ENCODE data around the gene NPR3.

NPR3 gene
- 0 to 0.11 (median 0) reads per million in 3 experiments for total RNA-seq

- no peak for DNase-seq
Measured at GRCh38 chr5:32710550-32711361, at the start of gene NPR3. NPR3 (plus strand) TSS chr5:32711321; CDS start chr5:32711777, 456 bp downstream.

GRCh38 chr5:32664523-32664922, 46.6 kb upstream of the NPR3 start:
- no peak for DNase-seq

- DNase-seq = no peak
Measured at GRCh38 chr5:32668552-32668951, 42.6 kb upstream of the NPR3 start.

- no peak for DNase-seq
Measured at GRCh38 chr5:32673272-32673671, 37.8 kb upstream of the NPR3 start.

- DNase-seq = no peak
Measured at GRCh38 chr5:32677023-32677422, 34.1 kb upstream of the NPR3 start.

DNA sequence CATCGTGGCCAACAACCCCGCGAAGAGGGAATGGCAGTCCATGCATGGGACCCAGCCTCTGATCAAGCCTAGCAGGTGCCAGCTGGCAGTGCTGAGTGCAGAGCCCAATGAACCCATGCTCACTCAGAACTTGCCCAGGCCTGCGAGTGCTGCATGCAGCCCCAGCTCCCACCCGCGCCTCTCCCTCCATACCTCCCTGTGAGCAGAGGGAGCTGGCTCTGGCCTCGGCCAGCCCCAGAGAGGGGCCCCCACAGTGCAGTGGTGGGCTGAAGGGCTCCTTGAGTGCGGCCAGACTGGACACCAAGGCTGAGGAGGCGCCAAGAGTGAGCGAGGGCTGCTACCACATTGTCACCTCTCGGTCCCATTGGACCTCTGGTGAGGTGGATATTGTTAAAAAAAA, 32.6 kb upstream of the NPR3 start:
- no peak for DNase-seq

DNA sequence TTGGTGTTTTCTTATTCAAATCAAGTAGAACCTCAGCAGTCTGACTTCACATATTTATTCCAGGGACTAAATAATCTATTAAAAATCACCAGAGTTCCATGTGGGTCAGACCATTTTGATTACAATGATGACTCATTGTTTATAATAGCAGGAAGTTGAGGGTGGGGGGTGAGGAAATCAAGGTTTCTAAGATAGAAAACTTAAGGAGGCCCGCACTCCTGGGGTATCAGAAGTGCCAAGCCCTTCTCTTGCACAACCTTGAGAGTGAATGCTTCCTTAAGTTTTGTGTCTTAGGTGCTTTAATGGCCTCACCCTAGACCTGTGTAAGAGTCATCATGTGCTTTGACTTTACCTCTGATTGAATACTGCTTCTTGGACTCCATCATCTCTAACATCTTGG, 31.9 kb upstream of the NPR3 start:
- no peak for DNase-seq

DNA sequence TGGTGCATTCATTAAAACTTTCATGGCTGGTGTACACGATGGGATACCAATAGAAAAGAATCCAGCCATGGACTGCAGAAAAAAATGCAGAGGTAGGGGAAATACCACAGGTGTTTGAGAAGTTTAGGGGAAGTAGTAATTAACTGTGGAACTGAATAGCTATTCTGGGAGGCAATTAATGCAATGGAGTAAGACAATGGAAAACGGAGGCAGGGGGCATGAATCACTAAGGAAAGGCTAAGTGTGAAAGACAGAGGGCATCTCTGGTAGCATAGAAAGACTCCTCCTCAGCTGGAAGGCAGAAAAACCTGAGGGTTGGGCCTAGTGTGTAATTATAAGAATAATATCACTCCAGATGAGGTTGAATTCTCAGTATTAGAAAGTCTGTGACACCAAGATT, 30.9 kb upstream of the NPR3 start:
- no peak for DNase-seq

DNA sequence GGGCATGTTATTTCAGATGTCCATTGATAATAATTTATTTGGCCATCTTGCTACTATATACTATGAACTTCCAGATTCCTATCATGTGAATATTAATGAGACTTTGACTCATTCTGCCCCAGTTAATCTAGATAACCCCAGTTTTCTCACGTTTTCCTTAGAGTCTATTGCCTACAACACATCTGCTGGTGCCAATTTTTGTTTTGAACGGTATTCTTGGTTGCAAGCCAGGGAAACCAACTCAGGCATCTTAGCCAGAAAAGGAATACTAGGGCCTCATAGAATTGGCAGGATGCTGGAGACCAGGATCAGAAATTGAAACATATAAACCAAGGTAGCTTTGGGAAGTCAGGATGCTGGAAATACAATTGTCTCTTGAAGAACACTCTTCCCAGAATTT, 28.0 kb upstream of the NPR3 start:
- DNase-seq = no peak

- DNase-seq = no peak
Measured at GRCh38 chr5:32684260-32684659, 26.9 kb upstream of the NPR3 start.

DNA sequence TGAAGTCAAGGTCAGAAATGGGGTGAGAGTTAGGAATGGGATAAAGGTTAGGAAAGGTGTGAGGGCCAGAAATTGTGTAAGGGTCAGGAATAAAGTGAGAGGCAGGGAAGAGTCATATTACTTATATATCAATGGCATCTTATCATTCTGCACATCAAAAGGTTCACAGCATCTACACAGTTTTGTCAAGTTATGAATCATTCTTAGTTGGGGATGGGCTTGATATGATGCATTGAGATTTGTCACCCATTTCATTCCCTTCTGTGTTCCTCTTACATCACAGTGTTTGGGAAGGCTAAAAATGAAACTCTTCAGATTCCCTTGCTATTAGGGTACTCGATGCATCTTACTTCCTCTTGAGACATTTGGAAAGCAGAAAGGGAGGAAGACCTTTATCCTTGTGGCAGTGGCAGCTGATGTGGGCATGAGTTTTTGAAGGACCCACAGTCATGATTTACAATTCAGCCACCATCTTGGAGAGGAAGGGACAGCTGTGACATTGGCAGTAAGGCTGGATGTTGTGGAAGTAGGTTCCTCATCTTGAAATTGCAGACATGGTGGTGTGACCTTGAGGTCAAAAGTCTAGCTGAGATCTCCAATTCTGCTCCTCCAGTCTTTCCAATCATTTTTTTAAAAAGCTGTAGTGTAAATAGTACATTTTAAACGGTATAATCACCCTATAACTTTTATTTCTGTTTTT, 24.2 kb upstream of the NPR3 start:
- no peak for DNase-seq

- no peak for DNase-seq
Measured at GRCh38 chr5:32687499-32687831, 23.7 kb upstream of the NPR3 start.

GRCh38 chr5:32690153-32690552, 21.0 kb upstream of the NPR3 start:
- DNase-seq = no peak

DNA sequence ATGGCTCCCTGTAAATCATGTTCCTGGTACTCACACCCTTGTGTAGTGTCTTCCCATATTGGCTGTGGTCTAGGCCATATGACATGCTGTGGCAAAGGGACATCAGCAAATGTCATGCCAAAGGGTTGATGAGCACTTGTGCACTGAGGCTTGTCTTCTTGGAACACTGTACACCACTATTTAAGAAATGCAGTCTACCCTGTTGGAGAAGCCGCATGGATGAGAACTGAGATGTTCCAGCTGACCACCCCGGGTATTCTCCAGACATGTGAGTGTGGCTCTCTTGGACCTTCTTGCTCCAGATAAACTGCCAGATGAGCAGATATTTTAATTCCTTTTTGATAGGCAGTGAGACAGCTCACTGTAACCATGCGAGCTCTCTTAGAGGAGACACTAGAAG, 20.5 kb upstream of the NPR3 start:
- DNase-seq = no peak

DNA sequence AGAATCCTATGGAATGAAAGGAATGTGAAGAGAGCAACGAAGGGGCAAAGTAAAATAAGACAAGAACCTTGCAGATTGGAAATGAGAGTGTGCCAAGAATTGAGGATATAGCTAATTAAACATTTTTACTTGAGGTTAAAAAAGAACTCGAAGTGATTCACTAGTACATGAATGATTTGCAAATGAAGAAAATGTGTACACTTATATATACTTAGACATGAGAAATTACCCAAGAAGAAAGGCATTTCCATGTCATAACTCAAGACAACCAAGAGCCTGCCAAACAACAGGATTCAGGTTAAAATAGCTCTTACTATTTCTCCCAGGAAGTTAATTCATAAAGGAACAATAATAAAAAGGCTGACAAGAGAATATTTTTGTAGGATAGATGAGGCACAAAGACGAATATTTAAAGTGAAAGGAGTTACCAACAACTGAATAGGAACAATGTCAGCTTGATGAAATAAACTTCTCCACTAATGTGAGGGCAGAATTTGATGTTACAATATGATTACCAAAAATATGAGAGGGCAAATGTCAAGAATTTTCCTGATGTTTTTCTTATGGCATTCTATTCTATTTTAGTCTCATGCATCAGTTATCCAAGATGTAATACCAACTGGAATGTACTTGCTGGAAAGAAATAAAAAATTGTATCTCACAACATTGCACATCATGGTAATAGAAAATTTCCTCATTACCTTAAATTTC, 18.9 kb upstream of the NPR3 start:
- DNase-seq = no peak

GRCh38 chr5:32703957-32704356, 7.2 kb upstream of the NPR3 start:
- no peak for DNase-seq

- DNase-seq = no peak
Measured at GRCh38 chr5:32707418-32707997, 3.6 kb upstream of the NPR3 start.

DNA sequence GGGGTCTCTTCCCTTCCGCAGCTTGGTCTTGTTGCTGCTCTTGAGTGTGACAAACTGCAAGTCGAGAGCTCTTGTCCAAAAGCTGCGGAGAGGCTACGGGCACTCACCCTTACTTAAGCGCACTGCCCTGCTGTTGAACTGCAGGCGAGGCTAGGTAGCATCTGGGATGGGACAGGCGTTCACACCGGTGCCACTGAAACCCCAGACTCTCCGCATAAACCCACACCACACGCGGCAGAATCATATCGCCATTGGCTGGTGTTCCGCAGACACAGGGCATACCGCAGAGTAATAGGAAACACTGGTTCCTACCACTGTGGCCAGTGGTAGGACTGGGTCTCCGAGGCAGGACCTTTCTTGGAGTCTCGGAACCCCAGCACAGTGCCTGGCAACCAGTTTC, 2.2 kb upstream of the NPR3 start:
- no peak for DNase-seq

DNA sequence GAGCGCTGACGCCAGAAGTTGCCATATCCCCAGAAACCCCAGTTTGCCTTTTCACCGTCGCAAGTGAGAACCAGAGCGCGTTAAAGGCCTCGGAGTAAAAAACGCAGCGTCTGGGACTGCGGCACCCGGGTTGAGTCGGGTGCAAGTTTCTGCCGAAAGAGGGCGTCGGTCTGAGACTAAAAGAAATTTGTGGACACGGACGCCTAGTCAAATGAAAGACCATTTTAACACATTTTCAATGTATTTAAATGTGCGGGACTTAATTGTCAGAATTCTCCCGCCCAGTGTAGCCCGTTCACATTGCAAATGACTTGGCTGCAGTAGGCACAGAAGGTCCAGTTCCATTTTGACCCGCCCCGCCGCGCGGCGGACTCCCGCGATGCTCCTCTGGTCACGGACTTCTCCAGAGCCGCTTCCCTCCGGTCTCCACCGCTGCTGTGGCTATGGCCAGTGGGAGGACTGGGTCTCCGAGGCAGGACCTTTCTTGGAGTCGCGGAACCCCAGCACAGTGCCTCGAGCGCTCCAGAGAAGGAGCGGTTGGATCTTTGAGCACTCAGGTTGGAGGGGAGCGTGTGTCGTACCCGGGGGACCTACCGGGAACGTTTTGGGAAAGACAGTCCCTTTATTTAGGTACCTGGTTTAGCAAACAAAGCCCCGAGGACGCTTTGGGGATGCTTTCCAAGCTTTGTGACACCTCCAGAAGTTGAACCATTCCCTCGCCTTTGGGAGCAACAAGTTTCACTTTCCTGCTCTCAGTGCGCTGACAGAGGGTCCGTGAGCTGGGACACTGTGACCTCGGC, 1.2 kb upstream of the NPR3 start:
- DNase-seq = no peak

DNA sequence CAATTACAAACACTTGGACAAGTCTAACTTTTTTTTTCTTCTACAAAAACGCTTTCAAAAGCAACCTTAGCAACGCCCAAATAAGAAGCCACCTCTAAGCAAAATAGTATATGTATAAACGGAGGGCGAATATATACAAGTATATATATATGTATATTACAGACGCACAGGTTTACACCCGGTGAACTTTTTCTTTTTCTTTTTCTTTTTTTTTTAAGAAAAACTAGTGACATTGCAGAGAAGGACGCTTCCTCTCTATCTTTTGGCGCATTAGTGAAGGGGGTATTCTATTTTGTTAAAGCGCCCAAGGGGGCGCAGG, 200 bp downstream of the NPR3 start:
- DNase-seq = no peak

GRCh38 chr5:32711681-32712480, 760 bp downstream of the NPR3 start:
- DNase-seq = no peak
